Hindlimb muscle (tissue), 1 donor: ENCODE results near the gene FST. TPM values are rescaled to one million over a fixed set of nuclear protein-coding genes. Genes with fewer than 3 reads are reported as not detected.
A peak's percentile ranks its signal among the peaks of the same experiment; 100 is the strongest.

ENCODE experiments used
- DNase-seq: peaks from one replicate; pipeline ENCODE4 v3.0.0-alpha.2; 2013
- polyA plus RNA-seq: library from polyadenylated mRNA; unstranded; fragments of 120-200 nt; gene quantifications from one replicate; pipeline ENCODE4 v1.2.1, GENCODE V29; 2013; ENCODE audit not compliant: insufficient read length

FST gene
- polyA plus RNA-seq, result 33.1 TPM

DNA sequence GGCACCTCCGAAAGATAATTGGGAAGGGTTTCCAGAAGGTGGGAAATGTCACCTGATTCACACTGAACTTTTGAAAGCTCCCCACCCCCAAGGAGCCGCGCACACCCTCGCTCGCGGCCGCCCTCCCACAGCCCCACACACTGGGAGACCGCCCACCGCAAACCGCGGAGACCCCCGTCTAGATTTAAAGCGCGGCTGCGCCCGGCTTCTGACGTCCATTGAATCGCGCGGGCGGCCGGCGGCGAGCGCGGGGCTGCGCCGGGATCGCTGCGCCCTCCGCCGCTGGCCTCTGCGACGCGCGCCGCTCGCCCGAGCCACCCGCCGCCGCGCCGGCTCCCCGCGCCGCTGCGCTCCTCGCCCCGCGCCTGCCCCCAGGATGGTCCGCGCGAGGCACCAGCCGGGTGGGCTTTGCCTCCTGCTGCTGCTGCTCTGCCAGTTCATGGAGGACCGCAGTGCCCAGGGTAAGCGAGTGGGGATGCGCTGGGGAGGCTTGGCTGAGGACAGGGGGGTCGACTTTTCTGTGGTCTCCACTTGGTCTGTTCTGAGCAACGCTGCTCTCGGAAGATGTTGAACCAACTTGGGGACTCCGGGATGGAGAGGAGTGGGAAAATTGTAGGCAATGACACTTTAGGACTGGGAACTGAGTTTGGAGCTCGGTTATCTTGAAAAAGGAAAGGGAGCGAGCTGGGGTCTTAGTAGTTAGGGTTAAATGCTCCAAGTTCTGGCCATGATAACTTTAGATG, at the start of gene FST:
Gene FST (plus strand): TSS at position 214 of the 743 bp plus-strand sequence. CDS start 163 bp downstream, at position 377.
- DNase-seq, result peak; percentile 67

DNA sequence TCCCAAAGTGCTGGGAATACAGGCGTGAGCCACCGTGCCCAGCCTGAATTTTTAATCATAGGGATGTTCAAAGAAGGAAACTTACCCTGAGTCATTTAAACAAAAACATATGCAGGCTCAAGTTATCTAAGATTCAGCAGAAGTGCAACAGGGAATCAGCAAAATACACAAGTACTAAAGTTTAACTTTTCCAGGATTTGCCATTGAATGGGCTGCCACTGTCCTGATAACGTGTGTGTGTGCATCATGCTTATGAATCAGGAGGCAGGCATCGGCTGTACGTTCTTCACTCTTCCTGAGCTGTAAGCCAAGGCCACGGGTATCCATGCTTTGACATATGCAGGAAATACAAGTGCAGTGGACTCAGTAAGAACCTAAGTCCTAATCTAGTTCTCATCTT, 48.8 kb upstream of the FST start:
- no peak for DNase-seq

- DNase-seq, result no peak
Measured at GRCh38 chr5:53433026-53433425, 47.4 kb upstream of the FST start.

DNA sequence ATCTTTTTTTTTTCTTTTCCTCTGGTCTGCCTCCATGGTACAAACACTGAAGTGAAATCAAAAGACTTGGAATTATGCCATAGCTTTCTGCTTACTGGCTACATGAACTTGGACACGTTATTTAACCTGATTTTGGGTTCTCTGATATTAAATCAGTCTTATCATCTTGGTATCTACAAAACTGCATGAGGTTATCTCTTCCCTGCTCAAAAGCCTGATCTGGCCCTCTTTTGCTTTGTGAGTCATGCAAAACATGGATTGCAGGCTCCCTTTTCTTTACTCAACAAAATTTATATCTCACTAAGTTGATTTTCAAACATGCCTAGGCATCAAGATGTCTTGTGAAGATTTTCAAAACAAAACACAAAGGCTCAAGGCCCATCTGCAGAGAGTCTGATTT, 45.9 kb upstream of the FST start:
- no peak for DNase-seq

- no peak for DNase-seq
Measured at GRCh38 chr5:53436480-53437191, 43.8 kb upstream of the FST start.

- DNase-seq, result no peak
Measured at GRCh38 chr5:53438079-53438478, 42.4 kb upstream of the FST start.

GRCh38 chr5:53438486-53439472, 41.6 kb upstream of the FST start:
- no peak for DNase-seq

DNA sequence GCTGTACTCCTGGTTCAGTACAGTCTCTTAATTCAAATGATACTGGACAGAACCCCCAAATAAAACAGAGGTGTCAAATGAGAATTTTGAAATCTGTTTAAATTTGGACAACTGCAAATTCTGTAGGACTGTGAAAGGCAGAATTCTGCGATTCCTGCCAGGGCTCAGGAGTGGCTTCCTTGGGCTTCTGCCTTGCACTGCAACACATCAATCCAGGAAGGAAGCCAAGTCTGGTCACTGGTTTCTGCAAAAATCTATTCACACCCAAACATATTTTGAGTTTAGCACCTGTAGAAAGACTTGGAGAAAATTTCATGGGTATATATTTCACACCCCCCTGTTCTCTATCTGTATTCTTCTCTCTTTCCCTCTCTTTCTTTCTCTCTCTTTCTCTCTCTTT, 37.5 kb upstream of the FST start:
- DNase-seq, result no peak

- DNase-seq, result no peak
Measured at GRCh38 chr5:53445569-53445968, 34.9 kb upstream of the FST start.

- no peak for DNase-seq
Measured at GRCh38 chr5:53446908-53447307, 33.5 kb upstream of the FST start.

- no peak for DNase-seq
Measured at GRCh38 chr5:53448851-53449250, 31.6 kb upstream of the FST start.

DNA sequence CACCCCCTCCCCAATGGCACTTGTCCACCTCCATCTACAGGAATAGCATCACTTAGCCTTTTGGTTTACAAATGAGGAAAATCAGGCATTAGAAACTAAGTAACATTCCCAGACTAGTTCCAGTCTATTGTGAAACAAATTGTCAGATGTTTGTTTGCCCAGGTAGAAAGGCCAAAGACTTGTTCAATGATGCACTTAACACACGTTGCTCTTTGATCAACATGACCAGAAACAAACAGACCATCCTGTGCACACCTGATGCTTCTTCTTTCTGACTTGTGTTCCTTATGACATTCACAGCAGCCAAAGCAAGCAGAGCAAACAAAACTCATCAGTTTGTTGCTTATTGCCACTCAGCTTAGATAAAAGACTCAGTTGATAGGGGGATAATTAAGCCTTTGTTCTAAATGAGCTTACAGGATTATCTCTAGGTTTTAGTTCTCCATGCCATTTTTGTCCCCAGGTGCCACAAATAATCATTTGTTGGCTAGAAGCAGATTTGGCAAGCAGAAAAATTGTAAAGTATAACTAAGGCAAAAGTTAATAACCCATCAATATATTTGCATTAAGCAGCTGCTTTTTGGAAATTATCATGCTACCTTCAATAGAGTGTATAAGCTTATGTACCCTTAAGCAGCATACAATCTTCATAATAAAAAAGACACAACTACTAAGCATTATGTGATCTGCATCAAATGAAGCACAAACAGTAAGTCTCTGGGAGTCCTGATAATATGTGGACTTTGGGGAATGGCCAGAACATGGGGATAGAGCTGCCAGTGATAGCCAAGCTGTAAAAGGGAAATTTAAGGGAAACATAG, 26.3 kb upstream of the FST start:
- DNase-seq, result no peak

GRCh38 chr5:53454719-53455000, 25.8 kb upstream of the FST start:
- DNase-seq, result no peak

GRCh38 chr5:53456366-53456765, 24.1 kb upstream of the FST start:
- DNase-seq, result no peak

DNA sequence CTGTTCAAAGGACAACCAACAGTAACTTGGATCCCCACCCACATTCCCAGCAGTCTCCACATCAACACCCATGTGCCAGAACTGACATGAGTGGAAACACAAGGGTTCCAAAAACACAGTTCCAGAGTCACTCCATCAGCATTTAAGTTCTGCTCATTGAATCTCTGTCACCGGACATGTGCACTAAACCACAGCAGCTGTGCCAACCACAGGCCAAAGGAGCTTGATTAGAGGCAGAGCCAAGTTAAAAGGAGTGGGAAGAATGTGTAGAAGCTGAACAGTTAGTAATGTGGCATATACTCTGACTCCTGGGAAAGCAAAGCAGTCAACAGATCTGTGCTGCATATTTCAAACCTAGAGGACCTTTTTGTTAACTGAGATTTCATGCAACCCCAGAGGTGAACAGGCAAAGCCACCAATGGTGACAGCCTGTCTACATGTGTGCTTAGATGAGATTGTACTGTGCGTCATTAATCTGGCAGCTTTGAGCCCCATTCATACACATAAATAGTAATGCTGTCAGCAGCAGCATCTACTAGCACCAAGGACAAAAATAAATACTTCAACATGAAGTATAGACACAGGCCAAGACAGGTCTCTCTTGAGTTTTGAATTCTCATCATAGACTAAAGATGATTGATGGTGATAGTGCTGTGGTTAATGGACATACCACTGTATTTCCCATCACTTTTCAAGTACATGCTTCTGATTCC, 16.4 kb upstream of the FST start:
- DNase-seq, result no peak

DNA sequence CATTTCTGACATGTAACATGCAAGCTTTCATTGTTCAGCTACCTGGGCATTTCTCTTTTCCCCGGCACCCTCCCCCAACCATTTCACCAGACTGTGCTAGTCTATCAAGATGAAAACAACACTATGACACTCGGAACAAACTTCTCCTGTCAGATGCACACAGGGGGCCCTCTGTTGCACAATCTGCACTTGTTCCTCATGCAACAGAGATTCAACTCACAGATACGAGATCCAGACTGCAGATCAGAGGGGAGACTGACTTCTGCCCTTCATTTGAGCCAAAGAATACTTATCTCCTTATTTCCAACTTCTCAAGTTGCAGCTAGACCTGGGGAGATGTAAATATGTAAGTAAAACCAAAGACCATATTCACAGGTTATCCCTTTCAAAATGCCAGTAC, 15.7 kb upstream of the FST start:
- no peak for DNase-seq

- no peak for DNase-seq
Measured at GRCh38 chr5:53469946-53470687, 10.3 kb upstream of the FST start.

- no peak for DNase-seq
Measured at GRCh38 chr5:53472279-53472678, 8.2 kb upstream of the FST start.

DNA sequence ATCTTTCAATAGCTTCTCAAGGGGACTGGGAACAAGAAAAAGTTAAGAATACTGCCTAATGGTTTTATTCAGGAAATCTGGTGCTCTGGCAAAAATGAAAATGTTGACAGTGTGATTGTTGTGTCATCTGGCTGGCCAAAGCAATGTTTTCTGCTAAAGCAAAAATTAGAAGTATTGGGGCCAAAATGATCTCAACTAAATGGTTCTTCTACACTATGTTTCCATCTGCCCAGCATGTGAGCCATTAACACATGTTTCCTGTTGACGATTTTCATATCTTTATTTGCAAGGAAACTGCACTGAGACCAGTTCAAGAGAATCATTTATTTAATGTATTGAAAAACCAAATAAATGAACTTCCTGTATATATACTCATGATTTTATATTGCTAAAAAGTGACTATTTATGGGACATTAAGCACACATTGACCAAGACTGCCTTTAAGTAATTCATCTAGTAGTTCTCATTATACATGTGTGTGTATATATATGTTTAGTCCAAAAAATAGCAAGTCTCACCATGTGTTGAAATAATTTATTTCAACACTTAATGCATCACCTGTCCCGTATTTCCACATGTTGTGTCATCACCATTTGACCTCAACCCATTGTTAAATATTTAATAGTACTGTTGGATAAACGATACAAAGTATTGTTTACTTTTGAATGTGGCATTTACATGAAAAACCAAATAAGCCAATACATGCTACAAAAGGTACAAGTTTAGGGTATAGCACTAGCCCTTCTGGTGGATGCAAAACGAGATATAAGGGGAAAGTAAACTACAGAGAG, 7.5 kb upstream of the FST start:
- DNase-seq, result no peak

- no peak for DNase-seq
Measured at GRCh38 chr5:53473633-53474032, 6.8 kb upstream of the FST start.
